ENCODE measurements around the gene SREK1.

The SREK1 gene

DNA sequence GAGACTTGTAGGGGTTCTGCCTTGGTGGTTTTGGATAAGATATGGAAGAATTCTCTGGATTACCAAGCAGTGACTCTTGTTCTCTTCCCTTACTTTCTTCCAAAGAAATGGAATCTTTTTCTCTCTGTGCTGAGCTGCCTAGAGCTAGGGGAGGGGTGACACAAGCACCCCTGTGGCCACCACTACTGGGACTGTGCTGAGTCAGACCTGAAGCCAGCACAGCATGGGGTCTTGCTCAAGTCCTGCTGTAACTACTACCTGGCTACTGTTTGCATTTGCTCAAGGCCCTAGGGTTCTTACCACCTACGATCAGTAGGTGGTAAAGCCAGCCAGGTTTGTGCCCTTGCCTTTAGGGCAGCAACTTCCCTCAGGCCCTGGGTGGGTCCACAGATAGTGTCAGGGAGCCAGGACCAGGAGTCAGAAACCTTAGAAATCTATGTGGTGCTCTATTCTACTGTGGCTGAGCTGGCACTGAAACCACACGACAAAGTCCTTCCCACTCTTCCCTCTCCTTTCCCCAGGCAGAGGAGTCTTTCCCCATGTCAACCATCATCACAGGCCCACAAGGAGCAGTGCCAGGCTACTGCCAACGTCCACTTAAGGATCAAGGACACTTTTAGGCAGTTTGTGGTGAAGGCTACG lies 53.8 kb downstream of the SREK1 start:
- FAIRE-seq, result no peak
- DNase-seq (ENCODE audit: insufficient read length, low spot score), result no peak
- TF ChIP-seq, protein P1, sequence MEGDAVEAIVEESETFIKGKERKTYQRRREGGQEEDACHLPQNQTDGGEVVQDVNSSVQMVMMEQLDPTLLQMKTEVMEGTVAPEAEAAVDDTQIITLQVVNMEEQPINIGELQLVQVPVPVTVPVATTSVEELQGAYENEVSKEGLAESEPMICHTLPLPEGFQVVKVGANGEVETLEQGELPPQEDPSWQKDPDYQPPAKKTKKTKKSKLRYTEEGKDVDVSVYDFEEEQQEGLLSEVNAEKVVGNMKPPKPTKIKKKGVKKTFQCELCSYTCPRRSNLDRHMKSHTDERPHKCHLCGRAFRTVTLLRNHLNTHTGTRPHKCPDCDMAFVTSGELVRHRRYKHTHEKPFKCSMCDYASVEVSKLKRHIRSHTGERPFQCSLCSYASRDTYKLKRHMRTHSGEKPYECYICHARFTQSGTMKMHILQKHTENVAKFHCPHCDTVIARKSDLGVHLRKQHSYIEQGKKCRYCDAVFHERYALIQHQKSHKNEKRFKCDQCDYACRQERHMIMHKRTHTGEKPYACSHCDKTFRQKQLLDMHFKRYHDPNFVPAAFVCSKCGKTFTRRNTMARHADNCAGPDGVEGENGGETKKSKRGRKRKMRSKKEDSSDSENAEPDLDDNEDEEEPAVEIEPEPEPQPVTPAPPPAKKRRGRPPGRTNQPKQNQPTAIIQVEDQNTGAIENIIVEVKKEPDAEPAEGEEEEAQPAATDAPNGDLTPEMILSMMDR (IDR thresholded peaks at IDR 0.05; ENCODE audit: insufficient read depth, missing control alignments), result no peak

DNA sequence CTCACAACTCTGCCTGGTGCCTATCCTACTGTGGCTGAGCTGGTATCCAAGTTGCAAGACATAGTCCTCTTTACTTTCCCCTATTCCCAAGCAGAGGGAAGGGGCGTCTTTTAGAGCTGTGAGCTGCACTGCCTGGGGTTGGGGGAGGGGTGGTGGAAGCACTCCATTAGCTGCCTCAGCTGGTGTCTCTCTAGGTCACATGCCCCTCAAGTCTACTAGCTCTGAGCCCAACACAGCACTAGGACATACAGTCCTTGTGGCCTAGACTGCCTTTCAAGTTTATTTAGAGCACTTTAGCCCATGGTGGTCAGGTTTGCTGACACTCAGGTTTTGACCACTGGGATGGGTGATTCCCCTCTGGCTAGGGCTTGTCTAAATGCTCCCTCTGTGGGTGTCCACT lies 54.7 kb downstream of the SREK1 start:
- FAIRE-seq, result no peak
- no peak for DNase-seq (ENCODE audit: insufficient read length, low spot score)
- TF ChIP-seq, protein P1 (IDR thresholded peaks at IDR 0.05; ENCODE audit: insufficient read depth, missing control alignments), result no peak

- FAIRE-seq, result no peak
- TF ChIP-seq, protein P1 (IDR thresholded peaks at IDR 0.05; ENCODE audit: insufficient read depth, missing control alignments), result no peak
- no peak for DNase-seq (ENCODE audit: insufficient read length, low spot score)
Measured at GRCh38 chr5:66203531-66203930, 59.4 kb downstream of the SREK1 start.

DNA sequence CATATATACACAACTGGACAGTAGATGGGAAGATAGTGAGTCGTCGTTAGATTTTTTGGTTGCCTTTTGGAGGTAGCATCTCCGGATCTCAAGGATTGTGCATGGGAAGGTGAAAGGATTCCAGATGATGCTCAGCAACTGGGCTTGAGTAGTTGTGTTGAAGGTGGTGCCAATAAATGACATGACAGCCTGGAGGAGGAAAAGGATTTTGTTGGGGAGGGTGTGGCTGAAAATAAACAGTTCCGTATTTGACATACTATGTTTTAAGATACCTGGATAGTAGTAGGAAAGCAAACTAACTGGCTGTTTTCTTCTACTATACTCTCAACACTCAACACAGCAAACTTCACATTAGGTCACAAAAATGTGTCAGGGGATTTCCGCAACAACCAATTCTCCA lies 62.4 kb downstream of the SREK1 start:
- TF ChIP-seq, protein P1 (IDR thresholded peaks at IDR 0.05; ENCODE audit: insufficient read depth, missing control alignments), result no peak
- no peak for FAIRE-seq
- DNase-seq (ENCODE audit: insufficient read length, low spot score), result no peak

GRCh38 chr5:66207800-66208561 lies 63.9 kb downstream of the SREK1 start:
- TF ChIP-seq, protein P1 (IDR thresholded peaks at IDR 0.05; ENCODE audit: insufficient read depth, missing control alignments), result no peak
- no peak for FAIRE-seq
- no peak for DNase-seq (ENCODE audit: insufficient read length, low spot score)

DNA sequence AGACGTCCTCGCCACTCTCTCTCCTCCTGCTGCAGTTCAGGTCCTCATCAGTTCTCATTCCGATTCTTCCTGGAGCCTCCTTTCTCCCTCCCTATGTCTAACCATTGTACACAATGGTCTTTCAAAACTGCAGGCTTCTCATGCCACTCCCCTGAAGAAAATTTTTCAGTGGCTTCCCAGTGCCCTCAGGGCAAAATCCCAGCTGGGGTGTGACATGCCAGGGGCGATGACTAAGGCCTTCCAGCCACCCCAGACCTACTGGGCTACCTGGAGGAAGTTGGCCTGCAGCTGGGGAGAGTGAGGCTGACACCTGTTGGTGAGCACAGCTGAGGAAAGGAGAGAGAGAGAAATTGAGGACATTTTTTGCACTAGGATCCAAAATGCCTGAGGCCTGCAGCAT lies 65.2 kb downstream of the SREK1 start:
- TF ChIP-seq, protein P1 (IDR thresholded peaks at IDR 0.05; ENCODE audit: insufficient read depth, missing control alignments), result no peak
- no peak for DNase-seq (ENCODE audit: insufficient read length, low spot score)
- no peak for FAIRE-seq

- no peak for DNase-seq (ENCODE audit: insufficient read length, low spot score)
- no peak for FAIRE-seq
- TF ChIP-seq, protein P1 (IDR thresholded peaks at IDR 0.05; ENCODE audit: insufficient read depth, missing control alignments), result no peak
Measured at GRCh38 chr5:66209794-66210193, 65.7 kb downstream of the SREK1 start.

All from D721Med (cell line).